Heart right ventricle (tissue), 16 donors: ENCODE results near the gene TMEM8B. TPM values are rescaled to one million over a fixed set of nuclear protein-coding genes. Genes with fewer than 3 reads are reported as not detected.
"Not testable (repeated sequence)": the region's sequence is repeated elsewhere in the genome, so short reads cannot be mapped to it uniquely, and the experiment has no call there.

ENCODE experiments used
- ATAC-seq, 8 donors: fragments of 200-7000 bp; cut with Tn5 transposase; one replicate each; pipeline ENCODE4 v1.9.1; 2020; ENCODE audit warnings: mild to moderate bottlenecking in 8 of 8, moderate library complexity in 8 of 8, moderate number of reproducible peaks in 1 of 8
- DNase-seq, 2 donors: peaks; one replicate each; pipeline ENCODE4 v3.0.0-alpha.2; 2020
- H3K27ac ChIP-seq, 10 donors: fragments of 200-600 bp; sonication (generic) in 2 of 10; one replicate each; pipeline versions ENCODE4 v1.5.0 to v1.8.0; 2020 to 2022; ENCODE audit warnings: mild to moderate bottlenecking in 3 of 10
- H3K27me3 ChIP-seq, 7 donors: fragments of 200-600 bp; one replicate each; pipeline ENCODE4 v1.8.0; 2021 to 2022; ENCODE audit warnings: mild to moderate bottlenecking in 2 of 7
- H3K36me3 ChIP-seq, 9 donors: fragments of 200-600 bp; sonication (generic) in 1 of 9; one replicate each; pipeline versions ENCODE4 v1.5.0 to v1.8.0; 2020 to 2022; ENCODE audit warnings: mild to moderate bottlenecking in 2 of 9
- H3K4me1 ChIP-seq, 9 donors: fragments of 200-600 bp; sonication (generic) in 1 of 9; one replicate each; pipeline versions ENCODE4 v1.5.0 to v1.8.0; 2020 to 2022; ENCODE audit warnings: mild to moderate bottlenecking in 4 of 9
- H3K4me3 ChIP-seq, 10 donors: fragments of 200-600 bp; sonication (generic) in 2 of 10; one replicate each; pipeline versions ENCODE4 v1.5.0 to v1.8.0; 2020 to 2022; ENCODE audit warnings: mild to moderate bottlenecking in 7 of 10, moderate library complexity in 2 of 10
- H3K9me3 ChIP-seq, 11 donors: fragments of 200-600 bp in 10 of 11; sonication (generic) in 2 of 11; one replicate each; pipeline versions ENCODE4 v1.5.0 to v1.8.0; 2013 to 2022; ENCODE audit warnings: mild to moderate bottlenecking in 2 of 11, control low read depth in 1 of 11, moderate library complexity in 1 of 11
- CTCF ChIP-seq, 9 donors: fragments of 200-600 bp; sonication (generic) in 2 of 9; IDR thresholded peaks; one replicate each; pipeline versions ENCODE4 v1.5.0 to v1.8.0; 2021 to 2022; ENCODE audit warnings: antibody characterized with exemption in 9 of 9, mild to moderate bottlenecking in 5 of 9, moderate library complexity in 1 of 9
- WGBS, 2 donors: extraction: QIAGEN DNeasy Blood & Tissue Kit; methylation state at CpG; one replicate each; pipeline ENCODE4 v1.1.7; 2013; ENCODE audit warnings: inconsistent platforms in 1 of 2; 5-methylcytosine and 5-hydroxymethylcytosine counted together
- intact Hi-C, 10 donors: fragments of 100-400 bp; cut with DNase I; formaldehyde crosslinking; loops; one replicate each; pipeline versions ENCODE4 v1.11.1 to v1.14.2; 2022
- polyA plus RNA-seq, 2 donors: library from polyadenylated mRNA; stranded (reverse); fragments of 200-250 nt; gene quantifications; one replicate each; pipeline ENCODE4 v1.2.3, GENCODE V29; 2013
- total RNA-seq, 10 donors: library from RNA; stranded (reverse); fragmentation: NEBNext Ultra II Directional in 3 of 10; extraction: Animal tissue kit (Norgen Biotek cat#: 25700) in 3 of 10; gene quantifications; one replicate each; pipeline versions ENCODE4 v1.2.1 to v1.2.4, GENCODE V29; 2021 to 2023
- donor health status: Arrhythmogenic right ventricular cardiomyopathy.
- donor health status: ischemic (EF 13 %, LVEDD 7.1; RV severe dilation, severe dysfunction).
- donor health status: healthy with polysubstance abuse.
- donor health status: DM: no; HTN: yes; CAD: no.
- donor health status: DM: no; HTN: no; CAD: no.
- donor health status: ischemic (EF 25% LVEDD 6.9; RV normal size, moderate dysfunction).
- donor health status: ischemic (EF 25% LVEDD 5.7; RV mildly dilated, moderate dysfunction).
- donor health status: healthy.
- donor health status: DM: yes; HTN: yes; CAD: no.
- donor health status: Ischemic cardiomyopathy.
- donor health status: ischemic (EF 35%, LVEDD 5.7; RV mildly dilated, moderate dysfunction).
- donor health status: nonischemic (EF 11% LVEDD 7.7; RV severe dilation, severe dysfunction).
- donor health status: DM: yes; HTN: yes; CAD: no.
- donor health status: PGD.
- donor health status: ischemic (EF 29% LVEDD 5.4; RV normal size, mild dysfunction).
- donor health status: nonischemic (EF 23%, LVEDD 6.1; RV moderate dilation, normal function).

Gene TMEM8B
- total and polyA plus RNA-seq, 12 donors = 6.7 to 22.9 (median 19.5) TPM

- intact Hi-C loops = loop anchor here in 1 of 10 donors (5.0 kb wide), 1 partner anchor 39 kb away; no protein-coding TSS in a partner anchor
- ATAC-seq = peak in 2 of 8 donors; percentile 61 to 62
- no peak overlapping the region for H3K27ac ChIP-seq
These were observed 42.5 kb downstream of the TMEM8B start for GRCh38 chr9:35871545-35871944.

DNA sequence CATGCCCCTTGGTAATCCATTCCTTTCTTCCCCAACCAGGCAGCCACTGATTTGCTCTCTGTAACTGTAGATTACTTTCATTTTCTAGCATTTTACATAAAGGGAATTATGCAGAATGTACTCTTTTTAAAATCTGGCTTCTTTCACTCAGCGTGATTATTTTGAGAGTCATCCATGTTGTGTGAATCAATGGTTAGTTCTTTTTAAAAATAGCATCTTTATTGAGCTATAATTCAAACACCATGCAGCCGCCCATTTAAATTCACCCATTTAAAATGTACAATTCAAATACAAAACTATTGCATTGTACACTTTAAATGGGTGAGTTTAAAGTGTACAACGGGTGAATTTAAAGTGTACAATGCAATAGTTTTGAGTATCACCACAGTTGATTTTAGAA is 43.5 kb downstream of the TMEM8B start:
- Histone ChIP-seq H3K27ac (no peak overlapping the region), H3K4me1 (no peaks in the 10 kb centered on the region), H3K9me3 (peaks cover 0 to 23% (median 0%) of the 10 kb centered on the region in 11 donors), H3K4me3 (no peak overlapping the region), H3K36me3 (no peaks in the 10 kb centered on the region), H3K27me3 (peaks cover 0 to 17% (median 0%) of the 10 kb centered on the region in 7 donors)
- no peak for TF ChIP-seq CTCF (IDR thresholded peaks at IDR 0.05)
- DNase-seq (no peak), ATAC-seq (no peak)
- intact Hi-C loops = loop anchor here in 1 of 10 donors (5.0 kb wide), 1 partner anchor 40 kb away; no protein-coding TSS in a partner anchor
- WGBS, 2 donors = 68 to 74% methylated on average over 3 of the region's 3 CpGs

More at GRCh38 chr9:35871545-35871944, 42.5 kb downstream of the TMEM8B start:
- no peak for DNase-seq
- no peaks in the 10 kb centered on the region for H3K4me1 ChIP-seq
- peaks cover 0 to 14% (median 0%) of the 10 kb centered on the region in 11 donors for H3K9me3 ChIP-seq
- 61 to 62% methylated on average over 3 of the region's 3 CpGs for WGBS, 2 donors
- no peaks in the 10 kb centered on the region for H3K36me3 ChIP-seq
- no peak for TF ChIP-seq CTCF (IDR thresholded peaks at IDR 0.05)
- peaks cover 0 to 22% (median 0%) of the 10 kb centered on the region in 7 donors for H3K27me3 ChIP-seq
- no peak overlapping the region for H3K4me3 ChIP-seq

GRCh38 chr9:35882263-35882848 is 53.3 kb downstream of the TMEM8B start:
- H3K36me3 ChIP-seq = no peaks in the 10 kb centered on the region
- intact Hi-C loops = loop anchor here (1.0 to 10.0 kb wide), 9 partner anchors 54 to 238 kb away; partner anchors contain the start of genes FAM221B (in 6 of the 10), TMEM8B (in 6 of the 10), NPR2 (in 5 of the 10) and CCDC107 (in 1 of the 10)
- TF ChIP-seq CTCF (IDR thresholded peaks at IDR 0.05) = peak; percentile 89 to 100 (median 98)
- H3K4me1 ChIP-seq = no peaks in the 10 kb centered on the region
- peaks cover 0 to 9% (median 0%) of the 10 kb centered on the region in 7 donors for H3K27me3 ChIP-seq
- 1 to 2% methylated on average over 4 of the region's 4 CpGs for WGBS, 2 donors
- ATAC-seq (peak in 7 of 8 donors; percentile 81 to 92 (median 85)), DNase-seq (peak; percentile 84 to 87)
- H3K27ac ChIP-seq = no peak overlapping the region
- H3K9me3 ChIP-seq = peaks cover 0 to 7% (median 0%) of the 10 kb centered on the region in 11 donors
- no peak overlapping the region for H3K4me3 ChIP-seq

DNA sequence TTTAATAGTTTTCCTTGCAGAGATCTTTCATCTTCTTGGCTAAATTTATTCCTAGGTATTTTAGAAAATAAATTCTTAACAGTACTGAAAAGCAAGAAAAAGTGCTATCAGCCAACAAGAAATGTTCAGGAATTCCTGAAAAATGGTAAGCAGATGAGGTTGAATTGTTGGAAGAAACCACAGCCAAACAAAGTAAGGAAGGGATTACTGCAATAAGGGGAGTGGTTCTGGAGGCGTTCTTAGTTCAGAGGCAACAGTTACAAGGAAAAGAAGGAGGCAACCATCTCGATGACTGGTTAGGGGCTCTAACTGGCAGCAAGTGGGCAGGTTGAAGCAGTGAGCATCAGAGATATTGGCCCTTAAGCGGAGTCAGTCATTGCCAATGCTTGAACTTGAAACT is 54.0 kb downstream of the TMEM8B start:
- no peak overlapping the region for H3K4me3 ChIP-seq
- no peak for TF ChIP-seq CTCF (IDR thresholded peaks at IDR 0.05)
- no peaks in the 10 kb centered on the region for H3K36me3 ChIP-seq
- H3K9me3 ChIP-seq = peaks cover 0 to under 1% (median 0%) of the 10 kb centered on the region in 11 donors
- intact Hi-C loops = loop anchor here (1.0 to 10.0 kb wide), 9 partner anchors 54 to 238 kb away; partner anchors contain the start of genes FAM221B (in 6 of the 10), TMEM8B (in 6 of the 10), NPR2 (in 5 of the 10) and CCDC107 (in 1 of the 10)
- no peaks in the 10 kb centered on the region for H3K4me1 ChIP-seq
- ATAC-seq (no peak), DNase-seq (no peak)
- H3K27ac ChIP-seq = no peak overlapping the region
- 64 to 68% methylated on average over 3 of the region's 3 CpGs for WGBS, 2 donors
- peaks cover 0 to 9% (median 0%) of the 10 kb centered on the region in 7 donors for H3K27me3 ChIP-seq

DNA sequence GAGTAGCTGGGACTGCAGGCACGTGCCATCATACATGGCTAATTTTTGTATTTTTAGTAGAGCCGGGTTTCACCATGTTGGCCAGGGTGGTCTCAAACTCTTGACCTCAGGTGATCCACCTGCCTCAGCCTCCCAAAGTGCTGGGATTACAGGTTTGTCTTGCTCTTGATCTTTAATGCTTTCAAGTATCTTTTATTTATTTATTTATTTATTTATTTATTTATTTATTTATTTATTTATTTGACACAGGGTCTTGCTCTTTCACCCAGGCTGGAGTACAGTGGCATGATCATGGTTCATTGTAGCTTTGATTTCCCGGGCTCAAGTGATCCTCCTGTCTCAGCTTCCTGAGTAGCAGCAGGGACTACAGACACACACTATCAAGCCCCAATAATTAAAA is 55.9 kb downstream of the TMEM8B start:
- intact Hi-C loops = loop anchor here in 5 of 10 donors (5.0 to 10.0 kb wide), 4 partner anchors 33 to 240 kb away; partner anchors contain the start of genes FAM221B (in 4 of the 5), TMEM8B (in 4 of the 5), CCDC107 (in 1 of the 5) and RMRP (in 1 of the 5)
- not testable (repeated sequence) for H3K4me3 ChIP-seq

More for the DNA sequence above, 55.9 kb downstream of the TMEM8B start:
- H3K27ac ChIP-seq, H3K36me3 ChIP-seq, H3K27me3 ChIP-seq, H3K9me3 ChIP-seq, ATAC-seq, DNase-seq, H3K4me1 ChIP-seq: not testable (repeated sequence)
- 80 to 85% methylated on average over 3 of the region's 3 CpGs for WGBS, 2 donors
